ENCODE results near the gene PIAS3.

DNA sequence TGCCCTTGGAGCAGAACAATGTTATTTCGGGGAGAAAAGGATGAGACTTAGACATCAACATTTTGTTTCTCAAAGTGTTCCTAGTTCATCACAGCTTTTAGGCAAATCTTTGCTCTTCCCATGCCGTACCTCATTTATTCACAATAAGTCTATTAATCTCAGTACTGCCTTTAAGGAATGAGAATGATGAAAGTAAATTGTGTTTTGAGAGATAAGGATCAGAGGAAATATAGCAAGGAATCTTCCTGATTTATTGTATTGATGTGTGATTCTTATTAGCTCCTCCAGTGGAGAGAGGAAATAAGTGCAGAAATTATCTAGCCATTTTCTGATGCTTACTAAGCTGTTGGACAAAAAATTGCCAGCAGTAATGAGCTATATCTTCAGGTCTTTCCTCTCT, 32.9 kb downstream of the PIAS3 start:
- TF ChIP-seq YY1 (IDR thresholded peaks at IDR 0.05; ENCODE audit: insufficient read depth, insufficient read length), result no peak
- TF ChIP-seq ZNF274 (IDR thresholded peaks at IDR 0.05; ENCODE audit: low read depth, low read length), result no peak
